ENCODE data around the gene ANKS1B.

ANKS1B gene

GRCh38 chr12:98738539-98738938 lies 1246.2 kb downstream of the ANKS1B start:
- DNase-seq, result no peak

- DNase-seq, result no peak
These were observed 1246.7 kb downstream of the ANKS1B start for GRCh38 chr12:98738002-98738401.

GRCh38 chr12:98737322-98737712 lies 1247.4 kb downstream of the ANKS1B start:
- peak in 1 of 2 experiments; percentile 55 for DNase-seq

- peak; percentile 55 to 67 for DNase-seq
These were observed 1248.1 kb downstream of the ANKS1B start for GRCh38 chr12:98736352-98737321.

- no peak for DNase-seq
These were observed 1248.9 kb downstream of the ANKS1B start for GRCh38 chr12:98735821-98736220.

GRCh38 chr12:98733667-98734350 lies 1250.9 kb downstream of the ANKS1B start:
- DNase-seq, result no peak

- DNase-seq, result no peak
These were observed 1254.3 kb downstream of the ANKS1B start for GRCh38 chr12:98730412-98730811.

GRCh38 chr12:98727196-98727595 lies 1257.5 kb downstream of the ANKS1B start:
- DNase-seq, result no peak

- DNase-seq, result peak; percentile 20 to 27
These were observed 1259.1 kb downstream of the ANKS1B start for GRCh38 chr12:98725476-98726247.

GRCh38 chr12:98724384-98725155 lies 1260.2 kb downstream of the ANKS1B start:
- no peak for DNase-seq

GRCh38 chr12:98721204-98721702 lies 1263.5 kb downstream of the ANKS1B start:
- no peak for DNase-seq

- DNase-seq, result no peak
These were observed 1264.9 kb downstream of the ANKS1B start for GRCh38 chr12:98719515-98720504.

GRCh38 chr12:98714426-98714825 lies 1270.3 kb downstream of the ANKS1B start:
- DNase-seq, result no peak

GRCh38 chr12:98709022-98709421 lies 1275.7 kb downstream of the ANKS1B start:
- DNase-seq, result no peak

GRCh38 chr12:98701166-98701565 lies 1283.6 kb downstream of the ANKS1B start:
- DNase-seq, result peak; percentile 4 to 13

- DNase-seq, result no peak
These were observed 1285.2 kb downstream of the ANKS1B start for GRCh38 chr12:98699586-98699985.

GRCh38 chr12:98698603-98699463 lies 1285.9 kb downstream of the ANKS1B start:
- DNase-seq, result peak; percentile 47 to 62

- DNase-seq, result no peak
These were observed 1287.5 kb downstream of the ANKS1B start for GRCh38 chr12:98697209-98697608.

GRCh38 chr12:98696036-98696646 lies 1288.6 kb downstream of the ANKS1B start:
- no peak for DNase-seq

All from SHP77 (cell line).